Activated naive CD4-positive, alpha-beta T cell treated with Interleukin-2 at 50 U/mL for 16 hours (primary cell): ENCODE measurements around the gene ADGRG1.

Source experiments
- DNase-seq: peaks from one replicate; pipeline ENCODE4 v3.0.0-alpha.2; 2020

ADGRG1 gene

DNA sequence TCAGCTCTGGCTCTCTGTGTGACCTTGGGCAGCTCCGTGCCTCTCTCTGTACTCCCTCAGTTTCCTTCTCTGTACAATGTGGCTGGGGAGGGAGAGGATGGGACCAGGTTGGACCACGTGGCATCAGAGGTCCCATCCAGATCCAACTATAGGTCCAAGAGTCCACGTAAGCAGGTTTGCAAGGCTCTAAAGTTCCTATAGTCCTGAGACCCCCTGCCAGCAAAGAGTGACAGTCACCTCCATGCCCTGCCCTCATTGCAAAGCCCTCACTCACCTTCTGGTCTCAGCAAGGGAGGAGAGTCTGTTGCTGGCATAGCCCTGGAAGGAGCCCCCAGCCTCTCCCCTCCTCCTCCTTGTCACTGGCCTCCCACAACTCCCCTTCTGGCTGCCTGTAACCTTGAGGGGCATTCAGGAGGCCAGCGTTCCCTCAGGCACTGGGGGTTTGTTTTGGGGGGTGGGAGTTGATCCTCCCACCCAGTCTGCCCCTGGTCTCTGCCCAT is 60.1 kb downstream of the ADGRG1 start:
- no peak for DNase-seq

DNA sequence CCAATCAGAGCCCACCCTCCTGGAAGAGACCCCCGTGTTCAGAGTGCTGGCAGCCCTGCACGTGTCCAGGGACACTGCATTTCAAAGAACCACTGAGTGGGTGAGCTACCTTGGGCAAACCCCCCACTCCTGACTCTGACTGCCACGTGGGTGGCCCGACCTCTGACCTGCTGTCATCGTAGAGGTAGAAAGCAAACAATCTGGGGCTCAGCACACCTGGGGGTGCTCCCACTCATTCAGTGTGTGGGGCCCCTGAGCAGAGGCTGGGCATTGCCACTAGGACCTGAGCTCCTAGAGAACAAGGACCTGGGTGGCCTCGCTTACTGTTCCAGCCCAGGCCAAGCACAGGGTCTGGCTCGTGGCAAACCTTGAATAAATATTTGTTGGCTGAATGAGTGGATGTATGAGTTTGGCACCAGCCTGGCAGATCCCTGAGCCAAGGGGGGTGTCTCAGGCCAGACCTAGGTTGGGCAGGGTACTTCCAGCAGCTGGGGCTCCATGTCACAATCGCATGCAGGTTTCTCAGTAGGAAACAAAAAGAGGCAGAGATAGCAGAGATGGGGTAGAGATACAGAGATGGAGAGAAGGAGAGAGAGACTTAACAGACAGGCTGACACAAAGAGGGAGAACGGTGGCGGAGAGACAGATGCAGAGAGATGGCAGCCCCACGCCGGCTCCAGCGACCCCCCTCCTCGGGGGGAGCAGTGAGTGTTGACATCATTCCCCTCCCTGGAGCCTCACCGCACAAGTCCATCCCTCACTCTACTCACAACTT is 60.7 kb downstream of the ADGRG1 start:
- DNase-seq = no peak

DNA sequence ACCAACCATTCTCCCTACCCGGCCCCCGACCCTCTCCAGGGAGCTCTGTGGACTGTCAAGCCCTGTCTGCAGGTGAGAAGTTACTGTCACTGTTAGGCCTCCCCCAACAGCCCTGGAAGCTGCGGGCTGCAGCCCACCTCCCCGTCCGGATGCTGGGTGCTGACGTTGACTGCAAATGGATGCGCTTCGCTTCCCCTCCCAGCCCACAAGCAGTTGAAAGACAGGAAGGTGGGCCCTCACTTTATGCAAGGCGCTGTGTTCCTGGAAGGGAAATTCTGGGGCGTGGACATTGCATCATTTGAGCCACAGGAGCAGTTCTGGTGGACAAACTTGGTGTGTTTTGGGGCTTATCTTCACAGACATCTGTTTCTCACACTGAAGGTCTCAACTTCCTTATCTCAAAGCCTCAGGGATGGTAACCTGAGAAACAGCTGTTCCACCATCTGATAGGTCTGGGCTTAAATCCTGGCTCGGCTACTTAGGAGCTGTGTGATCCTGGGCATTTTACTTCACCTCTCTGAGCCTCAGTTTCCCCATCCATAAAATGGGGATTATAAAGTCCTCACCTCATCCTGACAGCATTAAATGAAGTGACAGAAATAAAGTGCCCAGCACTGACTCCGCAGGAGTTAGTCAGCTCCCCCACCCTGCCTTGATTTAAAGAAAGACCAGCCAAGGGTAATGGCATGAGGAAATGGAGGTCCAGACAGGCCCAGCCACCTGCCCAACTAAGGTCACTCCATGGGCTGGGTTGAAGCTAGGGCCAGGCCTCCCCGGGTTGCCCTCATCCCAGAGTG is 61.5 kb downstream of the ADGRG1 start:
- DNase-seq = peak; percentile 11

DNA sequence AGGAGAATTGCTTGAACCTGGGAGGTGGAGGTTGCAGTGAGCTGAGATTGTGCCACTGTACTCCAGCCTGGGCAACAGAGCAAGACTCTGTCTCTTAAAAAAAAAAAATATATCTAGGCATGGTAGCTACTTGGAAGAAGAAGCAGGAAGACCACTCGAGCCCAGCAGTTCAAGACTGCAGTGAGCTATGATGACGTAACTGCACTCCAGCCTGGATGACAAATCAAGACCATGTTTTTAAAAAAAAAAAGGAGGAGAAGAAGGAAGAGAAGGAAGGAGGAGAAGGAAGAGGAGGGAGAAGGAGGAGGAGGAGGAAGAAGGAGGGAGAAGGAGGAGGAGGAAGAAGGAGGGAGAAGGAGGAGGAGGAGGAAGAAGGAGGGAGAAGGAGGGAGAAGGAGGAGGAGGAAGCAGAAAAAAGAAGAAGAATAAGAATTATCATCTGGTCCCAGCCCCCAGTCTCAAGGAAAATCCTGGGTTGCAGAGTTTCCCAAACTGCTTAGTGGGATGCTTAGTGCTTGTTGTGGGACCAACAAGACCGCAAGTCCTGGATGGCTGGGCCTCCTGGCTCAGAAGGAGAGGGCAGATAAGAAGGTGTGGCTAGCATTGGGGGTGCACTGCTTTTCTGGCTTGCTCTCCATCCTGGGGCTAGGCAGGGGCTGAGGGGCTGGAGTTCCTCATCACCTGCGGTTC is 62.5 kb downstream of the ADGRG1 start:
- DNase-seq = no peak

DNA sequence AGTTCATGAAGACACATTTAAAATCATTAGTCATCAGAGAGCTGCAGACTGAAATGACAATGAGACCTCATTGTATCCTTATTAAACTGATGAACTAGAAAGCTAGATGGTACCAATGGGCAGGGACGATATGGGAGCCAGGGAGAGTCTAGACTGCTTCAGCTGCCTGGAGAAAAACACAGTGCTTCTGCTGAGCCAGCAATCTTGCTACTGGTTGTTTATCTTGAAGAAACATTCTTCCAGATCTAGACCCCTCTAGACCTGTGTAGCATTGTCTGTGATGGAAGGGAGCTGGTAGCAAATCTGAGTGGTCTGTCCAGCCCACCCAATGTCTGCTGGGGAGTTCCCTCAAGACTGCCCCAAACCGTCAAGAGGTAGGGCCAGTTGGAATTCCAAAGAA is 64.2 kb downstream of the ADGRG1 start:
- DNase-seq = no peak

DNA sequence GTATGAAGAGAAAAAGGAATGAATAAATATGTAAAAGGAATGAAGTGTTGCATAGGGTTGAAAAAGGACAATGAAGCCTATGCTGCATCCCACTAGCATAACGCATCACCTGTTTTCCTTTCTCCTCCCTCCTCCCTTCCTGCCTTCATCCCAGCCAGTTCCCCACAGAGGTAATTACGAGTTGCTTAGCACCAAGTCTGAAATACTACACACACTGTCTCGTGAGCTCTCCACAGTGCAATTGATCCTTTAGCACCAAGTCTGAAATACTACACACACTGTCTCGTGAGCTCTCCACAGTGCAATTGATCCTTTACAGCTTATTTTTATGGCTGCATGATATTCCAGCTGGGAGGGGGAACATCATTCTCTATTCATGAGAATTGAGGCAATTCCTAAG is 65.1 kb downstream of the ADGRG1 start:
- no peak for DNase-seq

DNA sequence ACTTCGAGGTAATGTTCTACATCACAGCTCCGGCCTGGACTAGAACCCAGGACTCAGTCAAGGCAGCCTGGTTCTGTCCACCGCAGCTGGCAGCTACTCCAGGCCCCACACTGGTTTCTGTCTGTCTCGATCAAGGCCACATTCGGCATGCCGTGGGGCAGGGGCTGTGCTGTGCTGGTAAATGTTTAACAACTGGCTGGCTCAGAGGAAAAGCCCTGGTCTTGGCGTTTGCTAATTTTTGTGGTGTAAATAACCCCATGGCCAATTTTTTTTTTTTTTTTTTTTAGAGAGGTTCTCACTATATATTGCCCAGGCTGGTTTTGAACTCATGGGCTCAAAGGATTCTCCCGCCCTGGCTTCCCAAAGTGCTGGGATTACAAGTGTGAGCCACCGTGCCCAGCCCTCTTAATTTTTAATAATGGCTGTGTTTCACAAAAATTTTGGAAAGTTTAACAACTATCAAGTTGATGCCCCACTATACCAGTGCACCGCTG is 65.8 kb downstream of the ADGRG1 start:
- DNase-seq = no peak

DNA sequence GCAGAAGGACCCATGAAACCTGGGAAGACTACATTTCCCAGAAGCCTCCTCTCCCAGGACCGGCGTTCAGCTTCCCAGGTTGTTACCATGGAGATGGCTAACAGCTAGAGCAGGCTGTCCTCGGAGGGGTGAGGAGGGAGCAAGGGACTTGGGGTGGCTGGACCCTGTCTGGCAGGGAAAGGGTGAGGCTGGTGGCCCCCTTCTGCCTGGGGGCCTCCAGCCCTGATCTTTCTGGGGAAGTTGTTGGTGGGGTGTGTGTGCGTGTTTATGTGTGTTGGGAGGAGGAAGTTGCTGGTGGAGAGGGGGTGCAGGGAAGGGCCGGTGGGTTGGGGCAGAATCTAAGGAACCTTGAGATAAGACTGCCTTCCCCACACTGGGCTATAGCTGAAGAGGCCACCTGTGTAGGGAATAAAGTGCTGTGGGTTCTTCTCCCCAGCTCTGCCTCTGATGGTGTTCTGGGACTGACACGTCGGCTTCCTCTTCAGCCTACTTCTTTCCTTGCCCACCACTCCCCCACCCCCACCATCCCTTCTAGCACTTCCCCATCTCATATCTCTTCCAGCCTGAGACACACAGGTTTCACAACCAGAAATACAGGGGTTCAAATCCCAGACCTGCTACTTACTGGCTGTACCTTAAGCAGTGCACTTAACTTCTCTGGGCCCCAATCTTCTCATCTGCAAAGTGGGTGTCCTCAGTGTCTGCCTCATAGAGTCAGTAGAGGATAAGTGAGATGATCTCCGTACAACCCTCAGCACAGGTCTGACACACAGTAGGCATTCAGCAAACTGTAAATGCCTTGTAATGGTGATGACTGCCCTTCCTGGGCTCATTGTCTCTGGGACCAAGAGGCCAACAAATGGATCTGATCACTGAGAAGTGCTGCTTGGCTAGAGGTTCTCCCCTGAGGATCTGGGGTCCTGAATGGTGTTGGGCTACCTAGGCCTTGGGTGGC is 66.6 kb downstream of the ADGRG1 start, which contains the start of gene DRC7:
Gene DRC7, plus strand, starts transcription at position 82 of the 955 bp plus-strand sequence. CDS start 3,144 bp downstream, outside the sequence.
- DNase-seq = no peak

DNA sequence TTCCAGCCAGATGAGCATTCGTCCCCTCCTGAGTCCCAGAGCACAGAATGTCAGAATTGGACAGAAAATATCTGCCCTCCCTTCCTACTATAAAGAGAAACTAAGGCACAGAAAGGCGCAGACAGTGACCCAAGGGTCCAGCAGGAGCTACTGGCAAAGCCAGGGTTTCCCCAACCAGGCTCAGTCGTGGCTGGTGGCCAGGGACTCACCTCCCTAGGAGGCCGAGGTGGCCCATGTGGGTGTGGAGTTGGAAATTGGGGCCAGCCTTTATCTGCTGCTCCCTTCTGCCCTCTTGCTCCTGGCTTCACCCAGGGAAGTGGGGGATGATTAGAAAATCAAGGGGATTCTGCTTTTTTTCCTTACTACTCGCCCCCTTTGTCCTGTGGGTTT is 67.2 kb downstream of the ADGRG1 start:
- DNase-seq = no peak

DNA sequence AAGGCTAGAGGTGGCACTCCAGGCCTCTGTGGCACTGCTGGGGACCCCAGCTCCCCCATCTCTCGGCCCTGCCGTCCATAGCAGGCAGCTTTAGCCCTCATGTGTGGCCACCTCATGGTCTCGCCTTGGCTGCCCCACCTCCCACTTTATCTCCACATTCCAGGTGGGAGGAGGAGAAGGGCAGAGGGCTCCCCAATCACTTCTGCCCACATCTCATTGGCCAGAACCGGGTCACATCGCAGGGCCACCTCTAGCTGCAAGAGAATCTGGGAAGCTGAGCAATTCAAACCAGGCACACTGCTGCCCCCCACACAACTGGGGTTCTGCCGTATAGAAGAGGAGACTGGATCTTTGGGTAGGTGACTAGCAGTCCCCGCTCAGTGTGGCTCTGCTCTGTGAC is 67.8 kb downstream of the ADGRG1 start:
- DNase-seq = no peak

DNA sequence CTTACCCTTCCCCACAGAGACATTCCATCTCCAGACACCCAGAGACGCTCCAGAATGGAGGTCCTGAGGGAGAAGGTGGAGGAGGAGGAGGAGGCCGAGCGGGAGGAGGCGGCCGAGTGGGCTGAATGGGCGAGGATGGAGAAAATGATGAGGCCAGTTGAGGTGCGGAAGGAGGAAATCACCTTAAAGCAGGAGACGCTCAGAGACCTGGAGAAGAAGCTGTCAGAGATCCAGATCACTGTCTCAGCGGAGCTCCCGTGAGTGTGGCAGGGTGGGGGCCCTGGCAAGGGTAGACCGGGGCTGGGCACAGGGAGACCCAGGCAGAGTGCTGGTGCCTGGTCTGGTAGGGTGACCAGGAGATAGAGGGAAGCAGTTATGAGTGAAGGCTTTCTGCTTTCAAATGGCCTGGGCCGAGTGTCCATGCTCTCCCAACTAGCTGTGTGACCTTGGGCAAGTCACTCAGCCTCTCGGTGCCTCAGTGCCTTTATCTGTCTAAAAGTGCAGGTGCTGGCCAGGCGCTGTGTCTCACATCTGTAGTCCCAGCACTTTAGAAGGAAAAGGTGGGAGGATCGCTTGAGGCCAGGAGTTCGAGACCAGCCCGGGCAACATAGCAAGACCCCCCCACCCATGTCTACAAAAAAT is 69.6 kb downstream of the ADGRG1 start:
- DNase-seq = no peak

DNA sequence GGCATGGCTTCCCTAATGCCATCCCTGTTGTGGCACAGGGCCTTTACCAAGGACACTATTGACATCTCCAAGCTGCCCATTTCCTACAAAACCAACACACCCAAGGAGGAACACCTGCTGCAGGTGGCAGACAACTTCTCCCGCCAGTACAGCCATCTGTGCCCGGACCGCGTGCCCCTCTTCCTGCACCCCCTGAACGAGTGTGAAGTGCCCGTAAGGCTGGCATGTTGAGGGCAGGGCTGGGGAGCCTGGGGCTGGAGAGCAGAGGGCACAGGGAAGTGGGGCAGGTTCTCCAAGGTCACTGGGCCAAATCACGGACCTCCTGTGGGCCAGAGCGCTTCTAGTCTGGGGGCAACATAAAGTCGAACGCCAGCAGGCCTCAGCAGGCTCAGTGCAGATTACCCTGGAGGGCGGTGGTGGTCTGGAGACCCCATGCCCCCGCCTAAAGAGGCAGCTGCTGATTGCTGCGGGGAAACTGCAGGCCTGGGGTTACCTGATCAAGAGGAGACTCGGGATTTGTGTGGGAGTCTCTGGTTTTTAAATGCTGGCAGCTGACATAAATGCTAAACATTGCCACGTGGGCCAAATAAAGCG is 70.5 kb downstream of the ADGRG1 start:
- DNase-seq = no peak

DNA sequence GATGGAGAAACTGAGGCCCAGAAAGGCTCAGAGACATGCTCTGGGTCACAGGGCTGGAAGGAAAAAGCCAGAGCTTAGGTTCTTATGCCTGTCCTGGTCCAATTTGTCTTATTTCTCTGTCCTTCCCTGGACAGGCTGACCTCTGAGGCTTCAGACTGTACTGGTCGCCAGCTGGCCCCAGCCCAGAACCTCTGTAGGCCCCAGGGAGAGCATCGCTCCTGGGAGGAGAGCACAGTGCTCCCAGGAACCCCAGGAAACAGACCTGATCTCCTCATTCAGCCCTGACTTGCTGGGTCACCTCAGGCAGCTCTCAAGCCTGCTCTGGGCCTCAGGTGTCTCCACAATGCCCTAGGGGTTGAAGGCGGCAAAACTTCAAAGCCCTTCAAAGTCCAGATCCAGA is 71.1 kb downstream of the ADGRG1 start:
- DNase-seq = no peak

DNA sequence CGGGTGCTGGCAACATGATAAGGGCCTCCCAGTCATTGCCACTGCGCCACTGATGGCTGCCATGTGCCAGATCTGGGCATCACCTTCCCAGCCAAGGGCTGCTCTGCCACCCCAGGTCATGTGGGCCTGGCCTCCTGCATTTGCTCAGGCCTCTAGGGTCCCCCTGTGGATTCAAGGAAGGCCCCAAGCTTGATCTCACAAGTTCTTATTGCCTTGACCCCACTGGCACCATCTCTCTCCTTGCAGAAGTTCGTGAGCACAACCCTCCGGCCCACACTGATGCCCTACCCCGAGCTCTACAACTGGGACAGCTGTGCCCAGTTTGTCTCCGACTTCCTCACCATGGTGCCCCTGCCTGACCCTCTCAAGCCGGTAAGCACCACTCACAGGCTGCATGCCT is 71.5 kb downstream of the ADGRG1 start:
- no peak for DNase-seq

DNA sequence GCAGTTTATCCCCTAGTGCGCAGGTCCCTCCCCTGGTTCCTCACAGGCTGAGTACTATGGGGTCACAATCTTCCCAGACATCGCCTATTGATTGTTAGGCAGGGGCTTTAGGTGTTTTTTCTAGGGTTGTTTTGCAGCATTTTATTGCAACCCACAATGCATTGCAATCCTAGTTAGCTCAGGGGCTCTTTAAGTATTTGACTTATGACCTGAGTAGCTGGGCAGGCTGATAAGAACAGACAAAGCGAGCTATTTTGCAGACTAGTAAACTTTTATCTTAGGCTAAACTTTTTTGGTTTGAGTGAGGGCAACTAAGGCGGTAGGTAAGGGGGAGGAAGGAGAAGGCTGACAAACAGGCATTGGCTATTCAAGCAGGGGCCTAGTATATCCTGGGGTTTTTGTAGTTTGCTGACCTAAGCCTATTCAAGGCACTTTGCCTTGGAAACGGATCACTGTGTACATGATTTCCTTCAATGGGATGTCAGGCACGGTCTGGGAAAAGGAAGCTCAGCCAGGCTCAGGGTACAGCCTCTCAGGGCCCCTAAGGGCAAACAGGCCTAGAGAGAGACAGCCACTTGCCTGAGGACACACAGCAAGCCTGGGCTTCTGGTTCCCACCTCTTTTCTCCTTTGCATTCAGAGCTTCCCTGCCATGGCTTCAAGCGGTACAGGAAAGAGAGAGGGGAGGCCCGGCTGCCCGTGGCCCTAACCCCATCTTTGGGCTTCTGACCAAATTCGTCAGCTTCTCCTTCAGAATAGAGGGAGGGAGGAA is 72.5 kb downstream of the ADGRG1 start:
- no peak for DNase-seq

DNA sequence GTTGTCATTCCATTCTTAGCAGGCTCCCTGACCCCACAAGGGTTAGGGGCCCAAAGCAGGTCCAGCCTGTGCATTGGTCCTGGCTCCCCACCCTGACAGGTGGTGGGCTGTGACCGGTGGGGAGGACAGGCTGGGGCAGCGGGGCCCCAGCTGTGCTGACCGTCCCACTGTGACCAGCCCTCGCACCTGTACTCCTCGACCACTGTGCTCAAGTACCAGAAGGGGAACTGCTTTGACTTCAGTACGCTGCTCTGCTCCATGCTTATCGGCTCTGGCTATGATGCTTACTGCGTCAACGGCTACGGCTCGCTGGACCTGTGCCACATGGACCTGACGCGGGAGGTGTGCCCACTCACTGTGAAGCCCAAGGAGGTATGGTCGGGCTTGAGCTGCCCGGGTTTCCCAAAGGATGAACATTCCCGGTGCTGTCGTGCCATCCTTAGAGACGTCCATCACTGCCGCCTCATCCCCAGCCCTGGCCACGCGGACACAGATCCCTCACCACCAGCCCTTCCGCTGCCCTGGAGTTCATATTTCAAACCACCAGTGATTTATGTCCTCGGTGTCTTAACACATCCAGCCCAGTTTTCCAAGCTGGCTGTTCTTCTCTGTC is 73.4 kb downstream of the ADGRG1 start:
- DNase-seq = no peak

DNA sequence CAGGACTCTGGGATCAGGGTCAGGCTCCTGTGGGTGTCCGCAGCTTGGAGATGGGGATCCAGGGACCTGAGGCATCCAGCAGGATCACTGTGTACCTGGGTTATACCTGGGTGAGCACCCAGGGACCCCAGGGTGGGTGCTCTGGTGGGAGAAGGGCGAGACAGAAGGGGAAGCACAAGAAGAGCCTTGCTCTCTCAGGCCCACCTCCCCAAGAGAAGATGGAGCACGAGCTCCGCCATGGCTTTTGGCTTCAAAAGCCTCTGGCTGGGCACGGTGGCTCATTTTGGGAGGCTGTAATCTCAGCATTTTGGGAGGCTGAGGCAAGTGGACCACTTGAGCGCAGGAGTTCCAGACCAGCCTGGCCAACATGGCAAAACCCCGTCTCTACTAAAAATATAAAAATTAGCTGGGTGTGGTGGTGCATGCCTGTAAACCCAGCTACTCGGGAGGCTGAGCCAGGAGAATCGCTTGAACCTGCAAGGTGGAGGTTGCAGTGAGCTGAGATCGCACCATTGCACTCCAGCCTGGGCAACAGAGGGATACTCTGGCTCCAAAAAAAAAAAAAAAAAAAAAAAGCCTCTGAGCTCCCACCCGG is 75.1 kb downstream of the ADGRG1 start:
- no peak for DNase-seq

DNA sequence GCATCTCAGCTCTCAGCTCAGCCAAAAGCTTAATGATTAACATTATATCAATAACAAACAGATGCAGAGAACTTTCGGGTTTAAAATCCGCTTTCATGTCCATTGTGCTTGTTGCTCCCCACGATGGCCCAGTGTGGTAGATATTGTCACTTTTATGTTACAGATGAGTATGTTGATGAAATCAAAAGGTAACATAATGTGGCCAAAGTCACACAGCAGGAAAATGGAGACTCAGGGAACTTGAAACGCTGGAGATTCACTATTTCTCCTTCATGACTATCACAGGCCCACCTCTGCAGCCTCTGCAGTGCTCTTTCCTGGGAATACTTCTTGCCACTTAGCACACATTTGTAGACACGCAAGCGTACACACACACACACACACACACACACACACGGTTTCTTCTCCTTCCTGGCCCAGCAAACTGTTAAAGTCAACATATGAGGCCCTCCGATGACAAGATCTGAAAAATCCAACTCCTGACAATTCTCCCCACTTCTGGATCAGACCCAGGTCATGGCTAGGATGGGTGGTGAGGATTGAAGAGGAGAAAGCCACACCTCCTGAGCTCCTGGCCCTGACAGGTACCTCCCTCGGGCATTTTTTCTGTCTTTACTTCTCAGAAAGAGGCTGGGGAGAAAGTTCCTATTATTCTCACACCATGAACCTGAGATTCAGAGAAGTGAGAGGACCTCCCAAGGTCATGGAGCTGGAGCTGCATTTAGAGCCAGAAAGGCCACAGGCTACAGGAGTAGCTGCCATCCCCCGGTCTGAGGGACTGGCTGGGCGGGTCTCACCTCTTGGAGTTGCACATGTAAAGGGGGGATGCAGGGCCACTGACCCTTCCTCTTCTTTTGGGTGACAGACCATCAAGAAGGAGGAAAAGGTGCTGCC is 75.8 kb downstream of the ADGRG1 start:
- no peak for DNase-seq
